HepG2 (cell line): ENCODE measurements around the gene SLC2A2. TPM values are rescaled to one million over a fixed set of nuclear protein-coding genes. Genes with fewer than 3 reads are reported as not detected.
A peak's percentile ranks its signal among the peaks of the same experiment; 100 is the strongest.

Source experiments
- DNMT3B ChIP-seq: conservative IDR thresholded peaks from 2 replicates; pipeline ENCODE4 v1.6.1; 2016; ENCODE audit warnings: missing biosample characterization, control low read depth
- KDM4B ChIP-seq: sonication (generic); formaldehyde crosslinking; IDR thresholded peaks from 2 replicates; pipeline ENCODE4 v1.4.0; 2020; ENCODE audit warnings: missing genetic modification reagents
- KDM5B ChIP-seq: sonication (generic); formaldehyde crosslinking; IDR thresholded peaks from 2 replicates; pipeline ENCODE4 v1.4.0; 2020; ENCODE audit warnings: missing genetic modification reagents, mild to moderate bottlenecking, borderline replicate concordance
- SPEN ChIP-seq: sonication (generic); formaldehyde crosslinking; IDR thresholded peaks from 2 replicates; pipeline ENCODE4 v1.5.1; 2020; ENCODE audit warnings: low read depth, mild to moderate bottlenecking, missing genetic modification reagents
- TBX3 ChIP-seq: fragments of 450-650 bp; IDR thresholded peaks from 2 replicates; pipeline ENCODE4 v1.6.1; 2017; ENCODE audit warnings: antibody characterized with exemption, mild to moderate bottlenecking, inconsistent platforms, borderline replicate concordance
- TCF12 ChIP-seq, 2 experiments: fragments of 450-650 bp in 1 of 2; sonication (generic) in 1 of 2; formaldehyde crosslinking in 1 of 2; IDR thresholded peaks; 2 replicates each; pipeline versions ENCODE4 v1.6.1 to v1.8.0; 2017 to 2022; ENCODE audit warnings: antibody characterized with exemption in 1 of 2, mild to moderate bottlenecking in 1 of 2, missing genetic modification reagents in 1 of 2, moderate library complexity in 1 of 2
- THYN1 ChIP-seq: sonication (generic); formaldehyde crosslinking; IDR thresholded peaks from 2 replicates; pipeline ENCODE4 v1.8.1; 2023; ENCODE audit warnings: low read depth, mild to moderate bottlenecking, moderate library complexity, missing genetic modification reagents, borderline replicate concordance
- ZFP36L2 ChIP-seq: sonication (generic); formaldehyde crosslinking; IDR thresholded peaks from 2 replicates; pipeline ENCODE4 v1.4.0; 2020; ENCODE audit warnings: missing genetic modification reagents
- ZNF350 ChIP-seq: sonication (generic); formaldehyde crosslinking; IDR thresholded peaks from 2 replicates; pipeline ENCODE4 v1.4.0; 2020; ENCODE audit warnings: mild to moderate bottlenecking, low read depth, missing genetic modification reagents, borderline replicate concordance
- ZNF775 ChIP-seq: sonication (generic); formaldehyde crosslinking; IDR thresholded peaks from 2 replicates; pipeline ENCODE4 v1.4.0; 2020; ENCODE audit warnings: missing genetic modification reagents, mild to moderate bottlenecking, moderate library complexity, borderline replicate concordance
- polyA plus RNA-seq, 8 experiments: library from polyadenylated mRNA; depleted of rRNA in 3 of 8; stranded (reverse) in 7 of 8; unstranded in 1 of 8; fragments of >200 nt; fragmentation: Illumina TruSeq in 4 of 8; extraction: Trizol in 4 of 8; gene quantifications; 2 replicates each; pipeline versions ENCODE4 v1.2.1 to v1.2.3, GENCODE V29; 2011 to 2016; ENCODE audit warnings: low read depth in 4 of 8, missing spikeins in 1 of 8, mixed read lengths in 1 of 8; ENCODE audit not compliant: insufficient read depth in 1 of 8
- total RNA-seq, 5 experiments: library from RNA; depleted of rRNA; stranded (reverse); fragments of >200 nt; fragmentation: Illumina TruSeq; extraction: Trizol; gene quantifications; 2 replicates each; pipeline ENCODE4 v1.2.3, GENCODE V29; 2016; ENCODE audit warnings: low read depth in 1 of 5
- TF ChIP-seq, protein P1 (sequence below), 2 experiments: sonication (generic) in 1 of 2; formaldehyde crosslinking in 1 of 2; IDR thresholded peaks; 2 replicates each; pipeline versions ENCODE4 v1.4.0 to v1.6.1; 2018 to 2020; ENCODE audit warnings: missing genetic modification reagents in 2 of 2, borderline replicate concordance in 1 of 2, low read depth in 1 of 2, mild to moderate bottlenecking in 1 of 2, missing biosample characterization in 1 of 2
- TF ChIP-seq, protein P2 (sequence below): sonication (generic); formaldehyde crosslinking; IDR thresholded peaks from 2 replicates; pipeline ENCODE4 v1.5.0; 2020; ENCODE audit warnings: missing genetic modification reagents, mild to moderate bottlenecking, borderline replicate concordance
- TF ChIP-seq, protein P3 (sequence below): sonication (generic); formaldehyde crosslinking; IDR thresholded peaks from 2 replicates; pipeline ENCODE4 v1.5.0; 2020; ENCODE audit warnings: mild to moderate bottlenecking, missing genetic modification reagents
- TF ChIP-seq, protein P4 (sequence below): sonication (generic); formaldehyde crosslinking; IDR thresholded peaks from 2 replicates; pipeline ENCODE4 v1.4.0; 2020; ENCODE audit warnings: low read depth, mild to moderate bottlenecking, missing genetic modification reagents
- TF ChIP-seq, protein P5 (sequence below): IDR thresholded peaks from 2 replicates; pipeline ENCODE4 v1.6.1; 2016; ENCODE audit warnings: missing genetic modification reagents, missing compliant biosample characterization
- TF ChIP-seq, protein P6 (sequence below): sonication (generic); formaldehyde crosslinking; IDR thresholded peaks from 2 replicates; pipeline ENCODE4 v1.4.0; 2020; ENCODE audit warnings: low read depth, mild to moderate bottlenecking, missing genetic modification reagents

The SLC2A2 gene
- total and polyA plus RNA-seq, 2 of the 13 experiments (the other 11 are each of a cell fraction or from before 2014, with no cell fraction given): 19.5 to 23.2 TPM

DNA sequence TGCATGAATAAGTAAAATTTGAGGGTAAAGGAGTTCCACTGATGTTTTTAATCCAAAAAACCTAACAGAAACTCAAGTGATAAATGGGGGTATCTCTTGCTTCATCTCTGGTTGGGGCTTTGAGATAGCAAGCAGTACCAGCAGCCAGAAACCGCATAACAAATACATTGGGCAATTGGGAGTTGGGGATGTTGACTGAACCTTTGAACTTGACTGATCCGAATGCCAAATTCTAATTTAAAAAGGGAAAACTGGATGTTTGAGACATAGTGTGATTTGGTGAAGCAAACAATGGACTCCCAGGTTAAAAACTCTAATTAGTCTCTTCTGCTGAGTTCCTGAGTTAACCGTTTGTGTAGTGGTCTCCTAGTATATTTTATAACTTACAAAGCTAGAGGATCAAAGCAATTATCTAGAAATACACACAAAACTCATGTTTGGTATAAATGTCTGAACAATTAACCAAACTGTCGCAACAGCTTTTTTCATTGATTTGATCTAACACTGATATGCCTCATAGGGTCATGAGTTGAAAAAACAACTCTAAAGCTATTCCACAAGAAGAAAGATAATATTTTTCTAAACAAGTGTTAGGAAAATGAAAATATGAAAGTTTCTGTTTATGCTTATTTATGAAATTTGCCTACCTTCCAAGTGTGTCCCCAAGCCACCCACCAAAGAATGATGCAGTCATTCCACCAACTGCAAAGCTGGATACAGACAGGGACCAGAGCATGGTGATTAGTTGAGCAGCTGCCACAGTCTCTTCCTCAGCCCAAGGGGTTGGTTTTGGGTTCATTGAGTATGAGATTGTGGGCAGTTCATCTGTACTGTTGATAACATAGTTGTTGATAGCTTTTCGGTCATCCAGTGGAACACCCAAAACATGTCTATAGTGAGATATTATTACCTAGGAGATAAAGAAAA lies 12.4 kb downstream of the SLC2A2 start (continued):
- TF ChIP-seq KDM5B (CRISPR knock-in tag) (no peak), TBX3 (peak; percentile 85; the same call in 1 of the 2 replicates), ZNF350 (no peak), SPEN (CRISPR knock-in tag) (no peak), THYN1 (CRISPR knock-in tag) (no peak), TCF12 (IDR thresholded peaks at IDR 0.05) (no peak), TCF12 (CRISPR knock-in tag; IDR thresholded peaks at IDR 0.05) (peak; percentile 45; the same call in 1 of the 2 replicates), ZNF775 (CRISPR knock-in tag) (peak; percentile 46; the same call in 1 of the 2 replicates), ZFP36L2 (CRISPR knock-in tag) (no peak), DNMT3B (CRISPR knock-in tag) (no peak), KDM4B (peak; percentile 85; the same call in 1 of the 2 replicates)
- TF ChIP-seq, protein P1, sequence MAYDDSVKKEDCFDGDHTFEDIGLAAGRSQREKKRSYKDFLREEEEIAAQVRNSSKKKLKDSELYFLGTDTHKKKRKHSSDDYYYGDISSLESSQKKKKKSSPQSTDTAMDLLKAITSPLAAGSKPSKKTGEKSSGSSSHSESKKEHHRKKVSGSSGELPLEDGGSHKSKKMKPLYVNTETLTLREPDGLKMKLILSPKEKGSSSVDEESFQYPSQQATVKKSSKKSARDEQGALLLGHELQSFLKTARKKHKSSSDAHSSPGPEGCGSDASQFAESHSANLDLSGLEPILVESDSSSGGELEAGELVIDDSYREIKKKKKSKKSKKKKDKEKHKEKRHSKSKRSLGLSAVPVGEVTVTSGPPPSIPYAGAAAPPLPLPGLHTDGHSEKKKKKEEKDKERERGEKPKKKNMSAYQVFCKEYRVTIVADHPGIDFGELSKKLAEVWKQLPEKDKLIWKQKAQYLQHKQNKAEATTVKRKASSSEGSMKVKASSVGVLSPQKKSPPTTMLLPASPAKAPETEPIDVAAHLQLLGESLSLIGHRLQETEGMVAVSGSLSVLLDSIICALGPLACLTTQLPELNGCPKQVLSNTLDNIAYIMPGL (CRISPR knock-in tag; IDR thresholded peaks at IDR 0.05; ENCODE audit: borderline replicate concordance in 1 of 2, low read depth in 1 of 2): peak in 1 of 2 experiments; percentile 57; a peak in 1 of 4 replicates
- TF ChIP-seq, protein P2, sequence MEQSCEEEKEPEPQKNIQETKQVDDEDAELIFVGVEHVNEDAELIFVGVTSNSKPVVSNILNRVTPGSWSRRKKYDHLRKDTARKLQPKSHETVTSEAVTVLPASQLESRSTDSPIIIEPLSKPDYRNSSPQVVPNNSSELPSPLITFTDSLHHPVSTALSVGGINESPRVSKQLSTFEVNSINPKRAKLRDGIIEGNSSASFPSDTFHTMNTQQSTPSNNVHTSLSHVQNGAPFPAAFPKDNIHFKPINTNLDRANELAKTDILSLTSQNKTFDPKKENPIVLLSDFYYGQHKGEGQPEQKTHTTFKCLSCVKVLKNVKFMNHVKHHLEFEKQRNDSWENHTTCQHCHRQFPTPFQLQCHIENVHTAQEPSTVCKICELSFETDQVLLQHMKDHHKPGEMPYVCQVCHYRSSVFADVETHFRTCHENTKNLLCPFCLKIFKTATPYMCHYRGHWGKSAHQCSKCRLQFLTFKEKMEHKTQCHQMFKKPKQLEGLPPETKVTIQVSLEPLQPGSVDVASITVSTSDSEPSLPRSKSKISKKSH: no peak
- TF ChIP-seq, protein P3, sequence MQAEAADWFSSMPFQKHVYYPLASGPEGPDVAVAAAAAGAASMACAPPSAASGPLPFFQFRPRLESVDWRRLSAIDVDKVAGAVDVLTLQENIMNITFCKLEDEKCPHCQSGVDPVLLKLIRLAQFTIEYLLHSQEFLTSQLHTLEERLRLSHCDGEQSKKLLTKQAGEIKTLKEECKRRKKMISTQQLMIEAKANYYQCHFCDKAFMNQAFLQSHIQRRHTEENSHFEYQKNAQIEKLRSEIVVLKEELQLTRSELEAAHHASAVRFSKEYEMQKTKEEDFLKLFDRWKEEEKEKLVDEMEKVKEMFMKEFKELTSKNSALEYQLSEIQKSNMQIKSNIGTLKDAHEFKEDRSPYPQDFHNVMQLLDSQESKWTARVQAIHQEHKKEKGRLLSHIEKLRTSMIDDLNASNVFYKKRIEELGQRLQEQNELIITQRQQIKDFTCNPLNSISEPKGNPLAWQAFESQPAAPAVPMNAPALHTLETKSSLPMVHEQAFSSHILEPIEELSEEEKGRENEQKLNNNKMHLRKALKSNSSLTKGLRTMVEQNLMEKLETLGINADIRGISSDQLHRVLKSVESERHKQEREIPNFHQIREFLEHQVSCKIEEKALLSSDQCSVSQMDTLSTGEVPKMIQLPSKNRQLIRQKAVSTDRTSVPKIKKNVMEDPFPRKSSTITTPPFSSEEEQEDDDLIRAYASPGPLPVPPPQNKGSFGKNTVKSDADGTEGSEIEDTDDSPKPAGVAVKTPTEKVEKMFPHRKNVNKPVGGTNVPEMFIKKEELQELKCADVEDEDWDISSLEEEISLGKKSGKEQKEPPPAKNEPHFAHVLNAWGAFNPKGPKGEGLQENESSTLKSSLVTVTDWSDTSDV (CRISPR knock-in tag): no peak
- TF ChIP-seq, protein P4, sequence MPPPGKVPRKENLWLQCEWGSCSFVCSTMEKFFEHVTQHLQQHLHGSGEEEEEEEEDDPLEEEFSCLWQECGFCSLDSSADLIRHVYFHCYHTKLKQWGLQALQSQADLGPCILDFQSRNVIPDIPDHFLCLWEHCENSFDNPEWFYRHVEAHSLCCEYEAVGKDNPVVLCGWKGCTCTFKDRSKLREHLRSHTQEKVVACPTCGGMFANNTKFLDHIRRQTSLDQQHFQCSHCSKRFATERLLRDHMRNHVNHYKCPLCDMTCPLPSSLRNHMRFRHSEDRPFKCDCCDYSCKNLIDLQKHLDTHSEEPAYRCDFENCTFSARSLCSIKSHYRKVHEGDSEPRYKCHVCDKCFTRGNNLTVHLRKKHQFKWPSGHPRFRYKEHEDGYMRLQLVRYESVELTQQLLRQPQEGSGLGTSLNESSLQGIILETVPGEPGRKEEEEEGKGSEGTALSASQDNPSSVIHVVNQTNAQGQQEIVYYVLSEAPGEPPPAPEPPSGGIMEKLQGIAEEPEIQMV (CRISPR knock-in tag): no peak
- TF ChIP-seq, protein P5, sequence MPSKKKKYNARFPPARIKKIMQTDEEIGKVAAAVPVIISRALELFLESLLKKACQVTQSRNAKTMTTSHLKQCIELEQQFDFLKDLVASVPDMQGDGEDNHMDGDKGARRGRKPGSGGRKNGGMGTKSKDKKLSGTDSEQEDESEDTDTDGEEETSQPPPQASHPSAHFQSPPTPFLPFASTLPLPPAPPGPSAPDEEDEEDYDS (CRISPR knock-in tag): peak; percentile 47
- TF ChIP-seq, protein P6, sequence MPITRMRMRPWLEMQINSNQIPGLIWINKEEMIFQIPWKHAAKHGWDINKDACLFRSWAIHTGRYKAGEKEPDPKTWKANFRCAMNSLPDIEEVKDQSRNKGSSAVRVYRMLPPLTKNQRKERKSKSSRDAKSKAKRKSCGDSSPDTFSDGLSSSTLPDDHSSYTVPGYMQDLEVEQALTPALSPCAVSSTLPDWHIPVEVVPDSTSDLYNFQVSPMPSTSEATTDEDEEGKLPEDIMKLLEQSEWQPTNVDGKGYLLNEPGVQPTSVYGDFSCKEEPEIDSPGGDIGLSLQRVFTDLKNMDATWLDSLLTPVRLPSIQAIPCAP: no peak
